NCI-H2196 (cell line): ENCODE results near the gene PYGB.

ENCODE experiments used
- DNase-seq: peaks from one replicate; lab custom pipeline; 2025; ENCODE audit not compliant: unreplicated experiment; lab: John Stamatoyannopoulos, UW

Gene PYGB

GRCh38 chr20:25293910-25294458, 46.1 kb downstream of the PYGB start:
- DNase-seq: no peak

GRCh38 chr20:25294459-25295385, 46.8 kb downstream of the PYGB start:
- DNase-seq: peak; percentile 49

GRCh38 chr20:25295386-25296093, 47.7 kb downstream of the PYGB start:
- DNase-seq: no peak

GRCh38 chr20:25296094-25297093, 48.5 kb downstream of the PYGB start:
- DNase-seq: peak; percentile 29

- no peak for DNase-seq
These were observed 49.4 kb downstream of the PYGB start for GRCh38 chr20:25297141-25297905.

- DNase-seq: peak; percentile 15
These were observed 51.9 kb downstream of the PYGB start for GRCh38 chr20:25299806-25300205.

- DNase-seq: no peak
These were observed 52.7 kb downstream of the PYGB start for GRCh38 chr20:25300496-25301170.

GRCh38 chr20:25301357-25301920, 53.6 kb downstream of the PYGB start:
- no peak for DNase-seq

- no peak for DNase-seq
These were observed 54.7 kb downstream of the PYGB start for GRCh38 chr20:25302596-25302995.

- no peak for DNase-seq
These were observed 55.6 kb downstream of the PYGB start for GRCh38 chr20:25303292-25304024.

GRCh38 chr20:25304025-25304549, 56.2 kb downstream of the PYGB start:
- DNase-seq: no peak

GRCh38 chr20:25306991-25307903, 59.4 kb downstream of the PYGB start:
- no peak for DNase-seq

- DNase-seq: no peak
These were observed 60.2 kb downstream of the PYGB start for GRCh38 chr20:25308083-25308491.

GRCh38 chr20:25308671-25309394, 60.9 kb downstream of the PYGB start:
- DNase-seq: no peak

- peak; percentile 74 for DNase-seq
These were observed 61.7 kb downstream of the PYGB start for GRCh38 chr20:25309395-25310267.
